ENCODE results near the gene SLU7.

- TF ChIP-seq ZNF785 (CRISPR knock-in tag; IDR thresholded peaks at IDR 0.05), result no peak
- peak in 2 of 3 experiments; percentile 32 to 69; a peak in 3 of 6 replicates for TF ChIP-seq CTCF (IDR thresholded peaks at IDR 0.05 in 2 of 3, conservative IDR thresholded peaks at IDR 0.05 in 1 of 3; ENCODE audit: insufficient read depth in 2 of 3, low read depth in 1 of 3, low read length in 3 of 3)
- no peak for TF ChIP-seq KLF6 (CRISPR knock-in tag; IDR thresholded peaks at IDR 0.05; ENCODE audit: borderline replicate concordance)
- TF ChIP-seq, protein P1, sequence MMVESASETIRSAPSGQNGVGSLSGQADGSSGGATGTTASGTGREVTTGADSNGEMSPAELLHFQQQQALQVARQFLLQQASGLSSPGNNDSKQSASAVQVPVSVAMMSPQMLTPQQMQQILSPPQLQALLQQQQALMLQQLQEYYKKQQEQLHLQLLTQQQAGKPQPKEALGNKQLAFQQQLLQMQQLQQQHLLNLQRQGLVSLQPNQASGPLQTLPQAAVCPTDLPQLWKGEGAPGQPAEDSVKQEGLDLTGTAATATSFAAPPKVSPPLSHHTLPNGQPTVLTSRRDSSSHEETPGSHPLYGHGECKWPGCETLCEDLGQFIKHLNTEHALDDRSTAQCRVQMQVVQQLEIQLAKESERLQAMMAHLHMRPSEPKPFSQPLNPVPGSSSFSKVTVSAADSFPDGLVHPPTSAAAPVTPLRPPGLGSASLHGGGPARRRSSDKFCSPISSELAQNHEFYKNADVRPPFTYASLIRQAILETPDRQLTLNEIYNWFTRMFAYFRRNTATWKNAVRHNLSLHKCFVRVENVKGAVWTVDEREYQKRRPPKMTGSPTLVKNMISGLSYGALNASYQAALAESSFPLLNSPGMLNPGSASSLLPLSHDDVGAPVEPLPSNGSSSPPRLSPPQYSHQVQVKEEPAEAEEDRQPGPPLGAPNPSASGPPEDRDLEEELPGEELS (CRISPR knock-in tag; IDR thresholded peaks at IDR 0.05; ENCODE audit: borderline replicate concordance), result no peak
- TF ChIP-seq EP300 (IDR thresholded peaks at IDR 0.05; ENCODE audit: low read length), result no peak
Observed at GRCh38 chr5:160390787-160391696, 27.8 kb downstream of the SLU7 start.
